Bronchial smooth muscle cell (primary cell): ENCODE data around the gene TRIM32. TPM values are rescaled to one million over a fixed set of nuclear protein-coding genes. Genes with fewer than 3 reads are reported as not detected.

Experiments
- total RNA-seq: library from RNA; depleted of rRNA; stranded (reverse); fragments of >200 nt; gene quantifications from 2 replicates; pipeline ENCODE4 v1.2.1, GENCODE V29; 2014

TRIM32 gene
- total RNA-seq: 18.4 and 21.4 TPM in 2 replicates

GRCh38 chr9:116687074-116687753 lies at the start of gene TRIM32:
Gene TRIM32, plus strand, starts transcription at chr9:116687305. Its CDS starts 10,438 bp downstream, at chr9:116697743.

